ENCODE measurements around the gene PCSK1N. TPM values are rescaled to one million over a fixed set of nuclear protein-coding genes. Genes with fewer than 3 reads are reported as not detected.
A peak's percentile ranks its signal among the peaks of the same experiment; 100 is the strongest.
"Not testable (repeated sequence)": the region's sequence is repeated elsewhere in the genome, so short reads cannot be mapped to it uniquely, and the experiment has no call there.

Gene PCSK1N, protein sequence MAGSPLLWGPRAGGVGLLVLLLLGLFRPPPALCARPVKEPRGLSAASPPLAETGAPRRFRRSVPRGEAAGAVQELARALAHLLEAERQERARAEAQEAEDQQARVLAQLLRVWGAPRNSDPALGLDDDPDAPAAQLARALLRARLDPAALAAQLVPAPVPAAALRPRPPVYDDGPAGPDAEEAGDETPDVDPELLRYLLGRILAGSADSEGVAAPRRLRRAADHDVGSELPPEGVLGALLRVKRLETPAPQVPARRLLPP
- 0.33 TPM in 1 of 2 replicates, not detected in the other for total RNA-seq

DNA sequence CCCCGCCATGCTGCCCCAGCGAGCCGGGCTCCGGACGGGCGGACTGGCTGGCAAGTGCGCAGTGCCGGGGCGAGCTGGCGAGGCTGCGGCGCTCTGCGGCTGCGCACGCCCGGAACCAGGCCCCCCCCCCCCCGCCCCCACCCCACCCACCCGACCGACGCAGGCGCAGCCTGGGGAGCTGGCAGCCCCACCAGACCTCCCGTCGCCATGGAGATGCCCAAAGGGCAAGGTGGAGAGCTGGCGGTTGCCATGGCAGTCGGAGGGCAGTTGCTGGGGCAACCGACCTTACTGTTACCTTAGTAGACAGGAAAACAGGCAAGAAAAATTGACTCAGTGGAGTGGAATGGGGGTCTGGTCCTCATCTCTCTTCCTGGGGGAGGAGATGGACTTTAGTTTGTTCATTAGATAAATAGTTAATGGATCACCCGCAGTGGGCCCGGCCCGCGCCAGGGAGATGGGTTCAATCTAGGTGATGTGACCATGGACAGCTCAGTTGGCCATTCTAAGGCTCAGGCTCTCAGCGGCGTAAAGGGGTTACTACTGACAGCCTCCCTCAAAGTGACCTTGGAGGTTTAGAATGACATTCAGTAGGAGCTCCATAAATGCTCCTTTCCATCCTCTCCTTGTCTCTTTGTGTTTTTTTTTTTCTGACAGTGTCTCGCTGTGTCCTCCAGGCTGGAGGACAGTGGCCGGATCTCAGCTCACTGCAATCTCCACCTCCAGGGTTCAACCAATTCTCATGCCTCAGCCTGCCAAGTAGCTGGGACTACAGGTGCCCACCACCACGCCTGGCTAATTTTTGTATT lies at the start of gene PCSK1N:
TSS of gene PCSK1N (minus strand) at position 87 of the 806 bp plus-strand sequence. CDS start at position 9, 78 bp downstream.
- Mint-ChIP-seq H3K36me3 (ENCODE audit: low read depth) (no peaks in the 10 kb centered on the region), H3K27me3 (peaks cover 39% of the 10 kb centered on the region), H3K4me1 (peaks cover 11% of the 10 kb centered on the region), H3K4me3 (peak within 1 kb of the TSS; percentile 84), H3K27ac (peak within 1 kb of the TSS; percentile 36), H3K9me3 (no peaks in the 10 kb centered on the region)
- peak; percentile 62 for DNase-seq
- intact Hi-C loops (cut with micrococcal nuclease) = no loop called here

DNA sequence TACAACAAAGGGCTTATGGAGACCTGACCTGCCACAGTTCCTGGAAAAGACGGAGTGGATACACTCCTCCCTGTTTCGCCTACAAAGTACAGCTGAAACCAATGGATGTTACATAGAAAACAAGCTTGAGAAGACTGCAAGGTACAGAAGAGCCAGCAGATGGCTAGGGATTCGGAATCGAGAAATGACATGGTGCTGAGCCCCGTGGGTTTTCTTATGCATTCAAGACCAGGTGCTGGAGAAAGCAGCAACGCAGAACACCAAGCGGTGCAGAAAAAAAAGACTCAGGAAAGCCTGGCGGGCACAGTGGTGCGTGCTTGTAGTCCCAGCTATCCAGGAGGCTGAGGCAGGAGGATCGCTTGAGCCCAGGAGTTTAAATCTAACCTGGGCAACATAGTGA lies 48.3 kb upstream of the PCSK1N start:
- H3K4me1 Mint-ChIP-seq = peaks cover 3% of the 10 kb centered on the region
- intact Hi-C loops (cut with micrococcal nuclease) = no loop called here
- H3K9me3 Mint-ChIP-seq = no peaks in the 10 kb centered on the region
- no peaks in the 10 kb centered on the region for H3K36me3 Mint-ChIP-seq (ENCODE audit: low read depth)
- H3K27me3 Mint-ChIP-seq = peaks cover 4% of the 10 kb centered on the region
- no peak for DNase-seq
- no peak overlapping the region for H3K4me3 Mint-ChIP-seq
- no peak overlapping the region for H3K27ac Mint-ChIP-seq

DNA sequence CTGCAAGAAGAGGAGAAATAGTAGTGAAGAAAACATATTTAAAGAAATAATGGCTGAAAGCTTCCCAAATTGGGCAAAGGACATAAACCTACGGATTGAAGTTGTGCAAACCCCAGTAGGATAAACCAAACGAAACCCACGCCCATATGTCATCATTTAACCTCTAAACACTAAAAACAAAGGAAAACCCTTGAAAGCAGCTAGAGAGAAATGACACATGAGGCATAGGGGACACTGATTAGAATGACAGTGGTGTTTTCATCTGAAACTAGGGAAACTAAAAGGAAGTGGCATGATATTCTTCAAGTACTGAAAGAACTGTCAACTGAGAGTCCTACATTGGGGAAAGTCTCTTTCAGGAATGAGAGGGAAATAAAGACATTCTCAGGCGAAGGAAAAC lies 41.5 kb upstream of the PCSK1N start:
- DNase-seq; H3K4me3 Mint-ChIP-seq; H3K27me3 Mint-ChIP-seq; intact Hi-C loops (cut with micrococcal nuclease); H3K27ac Mint-ChIP-seq; H3K9me3 Mint-ChIP-seq; H3K36me3 Mint-ChIP-seq (ENCODE audit: low read depth); H3K4me1 Mint-ChIP-seq: not testable (repeated sequence)

DNA sequence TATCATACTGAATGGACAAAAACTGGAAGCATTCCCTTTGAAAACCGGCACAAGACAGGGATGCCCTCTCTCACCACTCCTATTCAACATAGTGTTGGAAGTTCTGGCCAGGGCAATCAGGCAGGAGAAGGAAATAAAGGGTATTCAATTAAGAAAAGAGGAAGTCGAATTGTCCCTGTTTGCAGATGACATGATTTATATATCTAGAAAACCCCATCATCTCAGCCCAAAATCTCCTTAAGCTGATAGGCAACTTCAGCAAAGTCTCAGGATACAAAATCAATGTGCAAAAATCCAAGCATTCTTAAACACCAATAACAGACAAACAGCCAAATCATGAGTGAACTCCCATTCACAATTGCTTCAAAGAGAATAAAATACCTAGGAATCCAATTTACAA lies 36.6 kb upstream of the PCSK1N start:
- DNase-seq; H3K27me3 Mint-ChIP-seq; H3K36me3 Mint-ChIP-seq (ENCODE audit: low read depth); intact Hi-C loops (cut with micrococcal nuclease); H3K4me1 Mint-ChIP-seq; H3K27ac Mint-ChIP-seq; H3K4me3 Mint-ChIP-seq; H3K9me3 Mint-ChIP-seq: not testable (repeated sequence)

DNA sequence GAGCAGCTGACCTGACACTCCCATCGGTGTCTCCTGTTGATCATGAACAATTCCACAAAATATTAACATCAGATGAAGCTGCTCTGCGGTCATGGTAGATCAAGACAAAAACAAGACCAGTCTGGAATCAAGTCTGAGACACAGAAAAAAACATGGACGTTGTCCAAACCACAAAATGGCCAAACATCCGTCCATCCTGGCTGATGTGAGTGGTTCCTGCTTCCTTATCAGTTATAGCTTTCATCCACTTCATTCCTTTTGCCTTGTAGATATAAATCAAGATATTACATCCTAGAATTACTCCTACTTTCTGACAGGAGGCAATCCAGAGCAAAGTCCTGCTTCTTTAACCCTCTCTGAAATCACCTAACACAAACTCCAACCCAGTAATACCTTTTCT lies 28.8 kb upstream of the PCSK1N start:
- peaks cover 3% of the 10 kb centered on the region for H3K27me3 Mint-ChIP-seq
- DNase-seq = no peak
- H3K9me3 Mint-ChIP-seq = no peaks in the 10 kb centered on the region
- no peak overlapping the region for H3K4me3 Mint-ChIP-seq
- H3K4me1 Mint-ChIP-seq = no peaks in the 10 kb centered on the region
- intact Hi-C loops (cut with micrococcal nuclease) = no loop called here
- H3K36me3 Mint-ChIP-seq (ENCODE audit: low read depth) = no peaks in the 10 kb centered on the region
- H3K27ac Mint-ChIP-seq = no peak overlapping the region

DNA sequence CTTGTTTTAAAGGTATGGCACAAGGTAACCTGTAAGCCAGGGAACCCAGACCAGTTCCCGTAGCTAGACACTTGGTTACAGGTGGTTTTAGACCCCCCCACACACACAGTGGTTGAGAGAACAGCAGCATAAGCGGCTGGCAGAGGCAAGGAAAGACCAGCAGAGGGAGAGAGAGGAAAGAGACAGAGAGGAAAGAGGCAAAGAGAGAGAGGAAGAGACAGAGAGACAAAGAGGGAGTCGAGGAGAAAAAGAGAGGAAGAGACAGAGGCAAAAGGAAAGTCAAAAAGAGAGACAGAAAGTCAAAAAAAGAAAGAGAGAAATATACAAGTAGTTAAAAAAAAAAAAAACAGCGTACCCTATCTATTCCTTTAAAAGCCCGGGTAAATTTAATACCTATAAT lies 19.5 kb upstream of the PCSK1N start:
- Mint-ChIP-seq H3K4me1 (peaks cover 4% of the 10 kb centered on the region), H3K4me3 (no peak overlapping the region), H3K36me3 (ENCODE audit: low read depth) (no peaks in the 10 kb centered on the region), H3K27me3 (peaks cover 12% of the 10 kb centered on the region), H3K27ac (no peak overlapping the region), H3K9me3 (no peaks in the 10 kb centered on the region)
- peak; percentile 59 for DNase-seq
- intact Hi-C loops (cut with micrococcal nuclease) = no loop called here

DNA sequence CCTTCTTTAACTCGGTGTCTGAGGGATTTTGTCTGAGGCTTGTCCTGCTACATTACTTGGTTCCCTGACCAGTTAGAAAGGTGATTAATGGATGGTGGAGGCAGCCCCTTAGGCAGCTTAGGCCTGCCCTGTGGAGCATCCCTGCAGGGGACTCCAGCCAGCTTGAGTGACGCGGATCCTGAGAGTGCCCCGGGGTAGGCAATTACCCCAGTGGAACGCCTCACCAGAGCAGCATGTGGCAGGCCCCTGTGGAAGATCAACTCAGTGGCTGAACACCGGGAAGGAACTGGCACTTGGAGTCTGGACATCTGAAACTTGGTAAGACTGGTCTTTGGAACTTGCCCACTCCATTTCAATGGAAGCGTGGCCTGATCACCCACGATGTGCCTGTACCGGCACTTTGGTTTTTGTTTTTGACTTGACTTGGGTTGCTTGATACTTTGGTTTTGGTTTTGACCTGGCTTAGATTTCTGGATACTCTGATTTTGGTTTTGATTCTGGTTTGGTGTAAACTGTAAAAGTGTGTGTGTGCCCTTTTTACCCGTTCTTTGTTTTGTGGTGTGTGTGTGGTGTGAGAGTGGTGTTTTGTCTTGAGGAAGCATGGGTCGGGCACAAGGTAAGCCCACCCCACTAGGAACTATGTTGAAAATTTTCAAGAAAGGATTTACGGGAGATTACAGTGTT lies 18.9 kb upstream of the PCSK1N start:
- H3K27ac Mint-ChIP-seq; H3K9me3 Mint-ChIP-seq; intact Hi-C loops (cut with micrococcal nuclease); H3K36me3 Mint-ChIP-seq (ENCODE audit: low read depth); H3K4me3 Mint-ChIP-seq; H3K4me1 Mint-ChIP-seq; DNase-seq: not testable (repeated sequence)
- H3K27me3 Mint-ChIP-seq = peaks cover 12% of the 10 kb centered on the region

DNA sequence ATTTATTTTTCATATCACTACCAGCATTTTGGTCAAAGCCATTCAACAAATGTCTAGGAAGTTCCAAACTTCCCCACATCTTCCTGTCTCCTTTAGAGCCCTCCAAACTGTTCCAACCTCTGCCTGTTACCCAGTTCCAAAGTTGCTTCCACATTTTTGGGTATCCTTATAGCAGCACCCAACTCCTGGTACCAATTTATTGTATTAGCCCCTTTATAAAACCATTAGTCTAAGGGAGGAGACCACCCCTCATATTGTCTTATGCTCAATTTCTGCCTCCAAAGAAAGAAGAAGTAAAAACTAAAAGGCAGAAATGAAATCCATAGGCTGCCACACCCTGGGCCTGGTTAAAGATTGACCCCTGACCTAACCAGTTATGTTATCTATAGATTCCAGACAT lies 18.1 kb upstream of the PCSK1N start:
- H3K9me3 Mint-ChIP-seq; H3K27ac Mint-ChIP-seq; intact Hi-C loops (cut with micrococcal nuclease); DNase-seq; H3K4me1 Mint-ChIP-seq; H3K4me3 Mint-ChIP-seq; H3K36me3 Mint-ChIP-seq (ENCODE audit: low read depth): not testable (repeated sequence)
- H3K27me3 Mint-ChIP-seq = peaks cover 16% of the 10 kb centered on the region

DNA sequence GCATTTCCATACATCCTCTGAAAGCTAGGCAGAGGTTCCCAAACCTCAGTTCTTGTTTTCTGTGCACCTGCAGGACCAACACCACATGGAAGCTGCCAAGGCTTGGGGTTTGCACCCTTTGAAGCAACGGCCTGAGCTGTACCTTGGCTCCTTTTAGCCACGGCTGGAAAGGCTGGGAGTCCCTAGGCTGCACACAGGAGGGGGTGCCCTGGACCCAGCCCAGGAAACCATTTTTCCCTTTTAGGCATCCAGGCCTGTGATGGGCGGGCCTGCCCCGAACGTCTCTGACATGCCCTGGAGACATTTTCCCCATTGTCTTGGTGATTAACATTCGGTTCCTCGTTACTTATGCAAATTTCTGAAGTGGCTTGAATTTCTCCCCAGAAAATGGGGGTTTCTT lies 17.4 kb upstream of the PCSK1N start:
- peaks cover 16% of the 10 kb centered on the region for H3K27me3 Mint-ChIP-seq
- H3K4me1 Mint-ChIP-seq = peaks cover 8% of the 10 kb centered on the region
- no peaks in the 10 kb centered on the region for H3K9me3 Mint-ChIP-seq
- no peak overlapping the region for H3K4me3 Mint-ChIP-seq
- intact Hi-C loops (cut with micrococcal nuclease) = no loop called here
- no peaks in the 10 kb centered on the region for H3K36me3 Mint-ChIP-seq (ENCODE audit: low read depth)
- H3K27ac Mint-ChIP-seq = no peak overlapping the region
- no peak for DNase-seq

DNA sequence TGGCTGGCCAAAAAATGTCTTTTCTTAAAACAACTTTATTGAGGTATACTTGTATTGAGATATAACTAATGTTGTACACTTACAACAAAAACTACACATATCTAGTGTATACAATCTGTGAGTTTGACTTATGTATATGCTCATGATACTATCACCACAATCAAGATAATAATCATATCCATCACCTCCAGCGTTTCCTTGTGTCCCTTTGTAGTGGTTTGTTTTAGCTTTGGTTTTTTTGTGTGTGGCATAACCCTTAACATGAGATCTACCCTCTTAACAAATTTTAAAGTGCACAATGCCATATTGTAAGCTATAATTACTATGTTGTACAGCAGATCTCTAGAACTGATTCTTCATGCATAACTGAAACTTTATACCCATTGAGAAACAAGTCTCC lies 13.4 kb upstream of the PCSK1N start:
- Mint-ChIP-seq H3K27me3 (peaks cover 5% of the 10 kb centered on the region), H3K4me1 (peaks cover 5% of the 10 kb centered on the region), H3K4me3 (no peak overlapping the region), H3K36me3 (ENCODE audit: low read depth) (no peaks in the 10 kb centered on the region), H3K9me3 (no peaks in the 10 kb centered on the region), H3K27ac (no peak overlapping the region)
- intact Hi-C loops (cut with micrococcal nuclease) = no loop called here
- DNase-seq = no peak

DNA sequence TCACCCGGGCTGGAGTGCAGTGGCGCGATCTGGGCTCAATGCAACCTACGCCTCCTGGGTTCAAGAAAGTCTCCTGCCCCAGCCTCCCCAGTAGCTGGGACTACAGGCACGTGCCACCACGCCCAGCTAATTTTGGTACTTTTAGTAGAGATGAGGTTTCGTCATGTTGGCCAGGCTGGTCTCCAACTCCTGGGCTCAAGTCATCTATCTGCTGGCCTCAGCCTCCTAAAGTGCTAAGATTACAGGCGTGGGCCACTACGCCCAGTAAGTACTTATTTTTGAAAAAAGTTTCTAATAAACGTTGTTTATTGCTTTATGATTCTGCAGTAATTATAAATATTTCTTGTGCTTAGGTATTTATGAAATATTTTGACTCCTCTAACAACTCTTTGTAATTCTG lies 4.3 kb upstream of the PCSK1N start:
- DNase-seq = no peak
- H3K4me3 Mint-ChIP-seq = no peak overlapping the region
- no peak overlapping the region for H3K27ac Mint-ChIP-seq
- H3K9me3 Mint-ChIP-seq = no peaks in the 10 kb centered on the region
- H3K27me3 Mint-ChIP-seq = peaks cover 20% of the 10 kb centered on the region
- no peaks in the 10 kb centered on the region for H3K36me3 Mint-ChIP-seq (ENCODE audit: low read depth)
- H3K4me1 Mint-ChIP-seq = peaks cover 2% of the 10 kb centered on the region
- intact Hi-C loops (cut with micrococcal nuclease) = no loop called here

DNA sequence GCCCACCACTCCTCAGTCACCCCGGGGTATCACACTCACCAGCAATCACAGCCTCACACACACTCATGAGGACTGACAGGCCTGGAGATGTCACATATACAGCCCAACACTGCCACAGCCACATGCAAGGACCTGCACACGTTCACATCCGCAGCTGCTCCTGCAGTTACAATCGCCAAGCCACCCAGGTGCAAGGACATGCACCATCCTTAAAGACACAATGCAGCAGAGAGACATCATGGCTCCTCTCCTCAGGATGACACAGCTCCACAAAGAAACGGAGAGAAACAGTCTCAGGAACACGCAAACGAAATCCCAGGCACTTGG lies 1.1 kb downstream of the PCSK1N start:
- Mint-ChIP-seq H3K4me1 (peaks cover 11% of the 10 kb centered on the region), H3K27me3 (peaks cover 48% of the 10 kb centered on the region), H3K9me3 (no peaks in the 10 kb centered on the region), H3K27ac (no peak overlapping the region), H3K4me3 (peak overlapping the region; percentile 84), H3K36me3 (ENCODE audit: low read depth) (no peaks in the 10 kb centered on the region)
- intact Hi-C loops (cut with micrococcal nuclease) = no loop called here
- DNase-seq = no peak

DNA sequence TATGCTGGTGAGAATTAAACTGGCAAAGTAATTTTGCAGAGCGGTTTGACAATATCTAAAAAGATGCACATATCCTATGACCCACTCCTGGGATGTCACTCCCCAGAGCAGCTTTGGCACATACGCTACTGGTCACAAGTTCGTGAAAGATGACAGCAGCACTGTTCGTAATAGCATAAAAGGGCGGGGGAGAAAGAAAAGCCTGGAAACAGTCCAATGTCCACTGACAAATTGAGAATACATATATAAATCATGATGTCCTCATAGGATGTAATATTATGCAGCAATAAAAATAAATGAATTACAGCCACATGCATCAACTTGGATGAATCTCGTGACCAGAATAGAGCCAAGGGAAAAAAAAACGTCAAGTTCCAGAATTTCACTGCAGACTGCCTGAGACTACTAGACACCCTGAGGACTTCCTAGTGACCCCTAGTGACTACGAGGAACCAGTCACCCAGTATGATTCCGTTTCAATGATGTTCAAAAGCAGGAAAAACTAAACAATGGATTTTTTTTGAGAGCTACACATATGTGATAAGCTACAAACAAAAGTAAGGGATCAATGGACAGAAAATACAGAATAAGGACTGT lies 1.8 kb downstream of the PCSK1N start:
- intact Hi-C loops (cut with micrococcal nuclease) = no loop called here
- Mint-ChIP-seq H3K27ac (no peak overlapping the region), H3K4me3 (peak overlapping the region; percentile 34), H3K4me1 (peaks cover 11% of the 10 kb centered on the region), H3K36me3 (ENCODE audit: low read depth) (no peaks in the 10 kb centered on the region), H3K9me3 (no peaks in the 10 kb centered on the region), H3K27me3 (peaks cover 51% of the 10 kb centered on the region)
- no peak for DNase-seq

DNA sequence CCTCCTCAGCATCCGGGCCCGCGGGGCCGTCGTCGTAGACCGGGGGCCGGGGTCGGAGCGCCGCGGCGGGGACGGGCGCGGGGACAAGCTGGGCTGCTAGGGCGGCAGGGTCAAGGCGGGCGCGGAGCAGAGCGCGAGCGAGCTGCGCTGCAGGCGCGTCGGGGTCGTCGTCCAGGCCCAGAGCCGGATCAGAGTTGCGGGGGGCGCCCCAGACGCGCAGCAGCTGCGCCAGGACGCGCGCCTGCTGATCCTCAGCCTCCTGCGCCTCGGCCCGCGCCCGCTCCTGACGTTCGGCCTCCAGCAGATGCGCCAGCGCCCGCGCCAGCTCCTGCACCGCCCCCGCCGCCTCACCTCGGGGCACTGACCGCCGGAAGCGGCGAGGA lies 3.5 kb downstream of the PCSK1N start:
- H3K27me3 Mint-ChIP-seq = peaks cover 62% of the 10 kb centered on the region
- DNase-seq = no peak
- H3K36me3 Mint-ChIP-seq (ENCODE audit: low read depth) = peaks cover 2% of the 10 kb centered on the region
- no peak overlapping the region for H3K4me3 Mint-ChIP-seq
- H3K27ac Mint-ChIP-seq = no peak overlapping the region
- intact Hi-C loops (cut with micrococcal nuclease) = no loop called here
- no peaks in the 10 kb centered on the region for H3K9me3 Mint-ChIP-seq
- H3K4me1 Mint-ChIP-seq = peaks cover 11% of the 10 kb centered on the region

All from activated CD4-positive, alpha-beta T cell treated with anti-CD3 and anti-CD28 coated beads, Interleukin-2, amount 10 ng/mL, durations not matched to agents 24 days and 14 days (primary cell).